AG04450 (cell line): Measurements from ENCODE around the gene ERP27. TPM values are rescaled to one million over a fixed set of nuclear protein-coding genes. Genes with fewer than 3 reads are reported as not detected.

Experiments used
- CTCF ChIA-PET: fragments of 300-600, 350-600 bp; formaldehyde crosslinking; extraction: SDS; loops from one replicate; lab custom pipeline; 2022; ENCODE audit warnings: antibody characterized with exemption, inconsistent platforms; lab: Charles Lee
- POLR2A ChIA-PET: fragments of 350-600 bp; formaldehyde crosslinking; extraction: SDS; loops from one replicate; lab custom pipeline; 2021; ENCODE audit warnings: antibody characterized with exemption, inconsistent platforms; lab: Yijun Ruan, JAX
- DNase-seq: peaks from one replicate; pipeline ENCODE4 v3.0.0-alpha.2; 2011; ENCODE audit warnings: low read depth, low spot score
- H3K27ac ChIP-seq: one replicate; pipeline ENCODE4 v1.5.1; 2012; ENCODE audit warnings: low read depth, low read length, control low read depth
- H3K27me3 ChIP-seq: one replicate; pipeline ENCODE4 v1.6.0; 2012; ENCODE audit warnings: low read length; ENCODE audit not compliant: control insufficient read depth, insufficient read depth
- H3K4me3 ChIP-seq: 2 replicates; pipeline ENCODE4 v1.5.1; 2011; ENCODE audit warnings: mild to moderate bottlenecking, low read depth, low read length, control low read depth
- H3K9me3 ChIP-seq: 2 replicates; pipeline ENCODE4 v1.5.1; 2012; ENCODE audit warnings: low read length; ENCODE audit not compliant: control insufficient read depth, insufficient read depth
- polyA plus RNA-seq: library from polyadenylated mRNA; depleted of rRNA; stranded (reverse); fragments of >200 nt; gene quantifications from 2 replicates; pipeline ENCODE4 v1.2.3, GENCODE V29; 2011
- TF ChIP-seq, protein P1 (sequence below): IDR thresholded peaks from 2 replicates; pipeline ENCODE4 v1.5.1; 2011; ENCODE audit warnings: low read depth, low read length, control low read depth, inconsistent platforms

ERP27 gene
- polyA plus RNA-seq, 1 experiment: not detected

DNA sequence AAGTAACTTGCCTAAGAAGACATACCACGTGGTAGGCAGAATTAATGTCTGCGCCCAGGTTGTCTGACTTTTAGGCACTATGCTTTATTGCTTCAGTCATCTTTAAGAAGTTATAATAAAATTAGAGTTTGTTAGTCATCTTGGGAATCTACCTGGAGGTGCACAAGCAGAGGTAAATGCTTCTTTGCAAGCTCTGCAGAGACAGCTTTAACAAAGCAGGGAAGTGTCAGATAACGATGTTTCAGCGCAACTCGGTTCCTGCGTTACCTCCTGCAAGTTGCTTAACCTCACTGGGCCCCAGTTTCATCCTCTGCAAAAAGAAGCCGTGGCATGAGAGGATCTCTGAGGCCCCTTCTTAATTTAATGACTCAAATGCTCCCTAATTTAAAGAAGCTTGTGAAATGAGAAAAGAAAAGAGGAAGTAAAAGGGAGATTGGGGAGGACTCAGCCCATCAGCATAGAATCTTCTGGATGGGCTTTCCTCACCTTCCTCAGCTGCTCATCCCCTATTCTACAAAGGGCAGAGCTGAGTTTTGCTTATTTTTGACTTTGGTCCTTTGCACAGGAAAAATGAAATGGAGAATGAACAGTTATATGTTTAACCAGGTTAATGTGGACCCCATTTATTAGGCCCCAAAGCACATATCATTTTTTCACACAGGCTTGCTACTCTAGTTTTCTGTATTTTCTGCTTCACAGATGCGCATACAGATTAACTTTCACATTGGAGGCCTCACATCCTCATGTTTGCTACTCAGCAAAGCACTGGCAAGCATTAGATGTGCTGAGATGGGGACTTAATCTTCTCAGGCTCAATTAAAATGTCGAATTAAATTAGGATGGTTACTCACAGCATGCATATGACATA is 17.9 kb upstream of the ERP27 start:
- DNase-seq: no peak
- ChIA-PET POLR2A (no interaction called here), CTCF (no interaction called here)
- TF ChIP-seq, protein P1, sequence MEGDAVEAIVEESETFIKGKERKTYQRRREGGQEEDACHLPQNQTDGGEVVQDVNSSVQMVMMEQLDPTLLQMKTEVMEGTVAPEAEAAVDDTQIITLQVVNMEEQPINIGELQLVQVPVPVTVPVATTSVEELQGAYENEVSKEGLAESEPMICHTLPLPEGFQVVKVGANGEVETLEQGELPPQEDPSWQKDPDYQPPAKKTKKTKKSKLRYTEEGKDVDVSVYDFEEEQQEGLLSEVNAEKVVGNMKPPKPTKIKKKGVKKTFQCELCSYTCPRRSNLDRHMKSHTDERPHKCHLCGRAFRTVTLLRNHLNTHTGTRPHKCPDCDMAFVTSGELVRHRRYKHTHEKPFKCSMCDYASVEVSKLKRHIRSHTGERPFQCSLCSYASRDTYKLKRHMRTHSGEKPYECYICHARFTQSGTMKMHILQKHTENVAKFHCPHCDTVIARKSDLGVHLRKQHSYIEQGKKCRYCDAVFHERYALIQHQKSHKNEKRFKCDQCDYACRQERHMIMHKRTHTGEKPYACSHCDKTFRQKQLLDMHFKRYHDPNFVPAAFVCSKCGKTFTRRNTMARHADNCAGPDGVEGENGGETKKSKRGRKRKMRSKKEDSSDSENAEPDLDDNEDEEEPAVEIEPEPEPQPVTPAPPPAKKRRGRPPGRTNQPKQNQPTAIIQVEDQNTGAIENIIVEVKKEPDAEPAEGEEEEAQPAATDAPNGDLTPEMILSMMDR: no peak
- Histone ChIP-seq H3K4me3 (no peak overlapping the region), H3K9me3 (no peaks in the 10 kb centered on the region), H3K27me3 (no peaks in the 10 kb centered on the region), H3K27ac (no peak overlapping the region)

- TF ChIP-seq, protein P1: no peak
- no peak overlapping the region for H3K27ac ChIP-seq
- CTCF ChIA-PET: no interaction called here
Observed at GRCh38 chr12:14954269-14954668, 15.9 kb upstream of the ERP27 start.

GRCh38 chr12:14953752-14954151 is 15.4 kb upstream of the ERP27 start:
- Histone ChIP-seq H3K9me3 (no peaks in the 10 kb centered on the region), H3K27ac (no peak overlapping the region), H3K27me3 (no peaks in the 10 kb centered on the region), H3K4me3 (no peak overlapping the region)
- DNase-seq: no peak
- ChIA-PET CTCF (no interaction called here), POLR2A (no interaction called here)
- TF ChIP-seq, protein P1: no peak

More at GRCh38 chr12:14954269-14954668, 15.9 kb upstream of the ERP27 start:
- no peak for DNase-seq
- H3K9me3 ChIP-seq: no peaks in the 10 kb centered on the region
- POLR2A ChIA-PET: no interaction called here
- H3K27me3 ChIP-seq: no peaks in the 10 kb centered on the region
- no peak overlapping the region for H3K4me3 ChIP-seq

- Histone ChIP-seq H3K27ac (peak overlapping the region; percentile 77), H3K9me3 (no peaks in the 10 kb centered on the region), H3K27me3 (no peaks in the 10 kb centered on the region), H3K4me3 (no peak overlapping the region)
- CTCF ChIA-PET: interaction anchor here (0.6 kb wide), 2 partner anchors 13 to 155 kb away, joined by 4 read pairs; no protein-coding TSS in a partner anchor
- TF ChIP-seq, protein P1: no peak
- DNase-seq: peak; percentile 87
- POLR2A ChIA-PET: interaction anchor here (0.5 kb wide), 1 partner anchor 42 kb away, joined by 3 read pairs; no protein-coding TSS in a partner anchor
Observed at GRCh38 chr12:14952299-14952921, 14.1 kb upstream of the ERP27 start.

GRCh38 chr12:14951851-14952250 is 13.5 kb upstream of the ERP27 start:
- ChIA-PET CTCF (interaction anchor here (0.6 kb wide), 1 partner anchor 154 kb away, joined by 4 read pairs; no protein-coding TSS in a partner anchor), POLR2A (no interaction called here)
- Histone ChIP-seq H3K27ac (peak overlapping the region; percentile 82), H3K9me3 (no peaks in the 10 kb centered on the region), H3K27me3 (no peaks in the 10 kb centered on the region), H3K4me3 (no peak overlapping the region)
- TF ChIP-seq, protein P1: no peak
- no peak for DNase-seq
